T-cell (primary cell): Measurements from ENCODE around the gene TOMM40. TPM values are rescaled to one million over a fixed set of nuclear protein-coding genes. Genes with fewer than 3 reads are reported as not detected.
A peak's percentile ranks its signal among the peaks of the same experiment; 100 is the strongest.

Experiments
- ATAC-seq, 4 experiments: fragments of 200-7000 bp in 3 of 4; fragments of 150-1000 bp in 1 of 4; cut with Tn5 transposase; replicated peaks in 1 of 4; 1 replicate in 3 of 4; 2 replicates in 1 of 4; pipeline ENCODE4 v1.10.0; 2021; ENCODE audit warnings: moderate library complexity in 3 of 4, mild to moderate bottlenecking in 2 of 4, moderate number of reproducible peaks in 1 of 4
- CTCF ChIA-PET, 2 donors: fragments of 300-600 bp; sonication (Branson Sonifier 250); formaldehyde crosslinking; loops; one replicate each; lab custom pipeline; 2022; ENCODE audit warnings: antibody characterized with exemption in 2 of 2; lab: Charles Lee
- POLR2A ChIA-PET, 2 donors: fragments of 300-600 bp; sonication (Branson Sonifier 250); formaldehyde crosslinking; loops; one replicate each; lab custom pipeline; 2022; ENCODE audit warnings: antibody characterized with exemption in 2 of 2; lab: Charles Lee
- DNase-seq, 35 experiments: peaks; one replicate each; pipeline versions ENCODE4 v3.0.0 to v3.0.0-alpha.2; 2013 to 2023
- H3K27ac ChIP-seq: one replicate; pipeline ENCODE4 v1.5.1; 2013; ENCODE audit warnings: low read length
- H3K27me3 ChIP-seq, 2 experiments: replicated peaks in 1 of 2; 1 replicate in 1 of 2; 2 replicates in 1 of 2; pipeline versions ENCODE4 v1.6.1 to v1.7.0; 2013; ENCODE audit warnings: low read length in 1 of 2, mixed read lengths in 1 of 2; ENCODE audit not compliant: control insufficient read depth in 2 of 2, insufficient read depth in 2 of 2; ENCODE audit errors: extremely low read depth in 1 of 2
- H3K36me3 ChIP-seq, 2 donors: 1 replicate in 1 of 2; 2 replicates in 1 of 2; pipeline versions ENCODE4 v1.6.1 to v1.7.0; 2013; ENCODE audit warnings: low read length in 1 of 2; ENCODE audit not compliant: control insufficient read depth in 2 of 2, insufficient read depth in 1 of 2; ENCODE audit errors: extremely low read depth in 1 of 2
- H3K4me1 ChIP-seq, 2 experiments: 1 replicate in 1 of 2; 2 replicates in 1 of 2; pipeline versions ENCODE4 v1.6.1 to v1.7.0; 2013; ENCODE audit warnings: low read length in 2 of 2, mixed read lengths in 1 of 2; ENCODE audit not compliant: insufficient read depth in 2 of 2, control insufficient read depth in 1 of 2; ENCODE audit errors: extremely low read depth in 1 of 2
- H3K4me3 ChIP-seq, 2 donors: 1 replicate in 1 of 2; 2 replicates in 1 of 2; pipeline versions ENCODE4 v1.5.1 to v1.7.0; 2013; ENCODE audit warnings: mild to moderate bottlenecking in 2 of 2, low read length in 1 of 2, moderate library complexity in 1 of 2; ENCODE audit not compliant: control insufficient read depth in 1 of 2; ENCODE audit errors: extremely low read depth in 1 of 2
- H3K9me3 ChIP-seq: 2 replicates; pipeline ENCODE4 v1.7.0; 2013
- H3K27ac Mint-ChIP-seq, 2 donors: one replicate each; pipeline ENCODE4 v1.8.0; 2020 to 2021; ENCODE audit warnings: mild to moderate bottlenecking in 2 of 2, mixed read lengths in 2 of 2
- H3K27me3 Mint-ChIP-seq, 2 donors: one replicate each; pipeline ENCODE4 v1.8.0; 2021 to 2022; ENCODE audit warnings: mixed read lengths in 2 of 2
- H3K36me3 Mint-ChIP-seq: one replicate; pipeline ENCODE4 v1.8.0; 2021; ENCODE audit warnings: mixed read lengths
- H3K4me1 Mint-ChIP-seq, 3 donors: one replicate each; pipeline ENCODE4 v1.8.0; 2020 to 2022; ENCODE audit warnings: mixed read lengths in 3 of 3, mild to moderate bottlenecking in 1 of 3
- H3K4me3 Mint-ChIP-seq, 3 donors: one replicate each; pipeline ENCODE4 v1.8.0; 2020 to 2022; ENCODE audit warnings: mild to moderate bottlenecking in 3 of 3, mixed read lengths in 3 of 3, moderate library complexity in 3 of 3
- H3K9me3 Mint-ChIP-seq, 3 donors: one replicate each; pipeline ENCODE4 v1.8.0; 2020 to 2022; ENCODE audit warnings: mixed read lengths in 3 of 3
- WGBS: methylation state at CpG from one replicate; pipeline ENCODE4 v1.1.5; 2013; ENCODE audit warnings: missing lambda C conversion rate; ENCODE audit not compliant: insufficient coverage; 5-methylcytosine and 5-hydroxymethylcytosine counted together
- total RNA-seq, 35 experiments: library from RNA in 6 of 35; stranded (reverse) in 6 of 35; fragments of 120-200 nt in 1 of 35; gene quantifications; one replicate each; pipeline versions ENCODE4 v1.2.1 to v1.2.4 and lab custom pipeline; 2013 to 2026

The TOMM40 gene
- 10 to 100 TPM; 32.1 to 47.5 (median 41.5) TPM for total RNA-seq
- 19.5 TPM for total RNA-seq (2013)
- total RNA-seq (lab: John Stamatoyannopoulos, UW), result 29.7 to 346 (median 44.5) reads per million in 29 experiments

DNA sequence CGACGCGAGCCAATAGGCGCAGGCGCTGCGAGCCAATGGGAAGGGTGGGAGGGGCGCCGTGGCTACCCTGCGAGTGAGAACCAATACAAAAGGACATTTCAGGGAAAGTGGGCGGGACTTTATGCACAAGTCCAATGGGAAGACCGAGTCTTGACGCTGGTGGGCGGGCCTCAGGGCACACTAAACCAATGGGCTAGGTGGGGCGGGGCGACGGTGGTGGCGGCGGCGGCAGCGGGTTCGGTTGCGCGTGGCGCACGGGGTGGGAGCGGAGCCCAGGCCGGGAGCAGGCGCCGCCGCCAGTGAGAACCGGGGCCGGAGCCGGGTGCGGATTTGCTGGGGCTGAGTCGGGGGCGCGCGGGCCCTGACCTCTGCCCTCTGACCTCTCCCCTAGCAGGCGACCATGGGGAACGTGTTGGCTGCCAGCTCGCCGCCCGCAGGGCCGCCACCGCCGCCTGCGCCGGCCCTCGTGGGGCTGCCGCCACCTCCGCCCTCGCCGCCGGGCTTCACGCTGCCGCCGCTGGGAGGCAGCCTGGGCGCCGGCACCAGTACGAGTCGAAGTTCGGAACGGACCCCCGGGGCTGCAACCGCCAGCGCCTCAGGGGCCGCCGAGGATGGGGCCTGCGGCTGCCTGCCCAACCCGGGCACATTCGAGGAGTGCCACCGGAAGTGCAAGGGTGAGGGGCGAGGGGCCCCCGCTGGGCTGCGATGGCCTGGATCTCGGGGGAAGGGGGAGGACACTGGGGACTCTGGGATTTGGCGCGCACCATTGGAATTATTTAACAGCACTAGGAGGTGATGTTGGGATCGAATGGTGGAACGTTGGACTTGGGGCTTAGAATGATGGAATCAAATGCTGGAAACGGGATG lies at the start of gene TOMM40:
TOMM40 (plus strand) TSS at position 239 of the 867 bp plus-strand sequence; CDS start at position 401, 162 bp downstream.
- Mint-ChIP-seq H3K27me3 (no peaks in the 10 kb centered on the region), H3K4me3 (peak within 1 kb of the TSS; percentile 77 to 88 (median 86)), H3K4me1 (peaks cover 25 to 34% (median 26%) of the 10 kb centered on the region in 3 donors), H3K9me3 (no peaks in the 10 kb centered on the region), H3K27ac (peak within 1 kb of the TSS; percentile 90 to 94), H3K36me3 (peaks cover 25% of the 10 kb centered on the region)
- ChIA-PET POLR2A (no interaction called here), CTCF (interaction anchor here in 1 of 2 donors (1.1 kb wide), 1 partner anchor 287 kb away, joined by 5 read pairs; the partner anchor contains the start of genes BLOC1S3 and TRAPPC6A)
- Histone ChIP-seq H3K9me3 (no peaks in the 10 kb centered on the region), H3K4me1 (peaks cover 11 to 24% of the 10 kb centered on the region in 2 experiments), H3K27ac (peak within 1 kb of the TSS; percentile 98), H3K27me3 (no peaks in the 10 kb centered on the region), H3K36me3 (peaks cover 0 to 33% of the 10 kb centered on the region in 2 donors), H3K4me3 (peak within 1 kb of the TSS; percentile 75 to 79)
- WGBS, result under 1% methylated on average over 78 of the region's 81 CpGs
- DNase-seq (peak in 13 of 35 experiments; percentile 17 to 100 (median 100)), ATAC-seq (no peak)

DNA sequence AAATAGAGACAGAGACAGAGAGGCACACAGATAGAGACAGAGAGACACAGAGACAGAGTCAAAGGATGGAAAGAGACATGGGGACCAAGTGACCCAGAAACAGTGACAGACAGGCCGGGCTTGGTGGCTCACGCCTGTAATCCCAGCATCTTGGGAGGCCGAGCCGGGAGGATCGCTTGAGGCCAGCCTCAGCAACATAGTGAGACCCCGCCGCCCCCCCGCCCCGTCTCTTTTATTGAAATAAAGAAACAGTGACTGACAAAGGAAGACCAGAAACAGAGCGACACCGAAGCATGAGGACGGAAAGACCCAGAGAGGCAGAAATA lies 45.8 kb upstream of the TOMM40 start:
- Mint-ChIP-seq H3K4me1 (peaks cover 34 to 43% (median 36%) of the 10 kb centered on the region in 3 donors), H3K36me3 (no peaks in the 10 kb centered on the region), H3K27ac (no peak overlapping the region), H3K4me3 (peak overlapping the region; percentile 79 to 87 (median 81)), H3K27me3 (peaks cover 11 to 14% of the 10 kb centered on the region in 2 donors), H3K9me3 (no peaks in the 10 kb centered on the region)
- Histone ChIP-seq H3K36me3 (no peaks in the 10 kb centered on the region), H3K27me3 (peaks cover 0 to 36% of the 10 kb centered on the region in 2 experiments), H3K27ac (no peak overlapping the region), H3K4me3 (peak overlapping the region in 1 of 2 donors; percentile 43), H3K4me1 (peaks cover 0 to 50% of the 10 kb centered on the region in 2 experiments), H3K9me3 (no peaks in the 10 kb centered on the region)
- ChIA-PET POLR2A (no interaction called here), CTCF (interaction anchor here in 1 of 2 donors (0.9 to 1.0 kb wide), 3 partner anchors 75 to 214 kb away, joined by 3 to 4 read pairs (median 3); no protein-coding TSS in a partner anchor)
- 3% methylated on average over 5 of the region's 12 CpGs for WGBS
- ATAC-seq (peak in 1 of 4 experiments; percentile 1), DNase-seq (no peak)

DNA sequence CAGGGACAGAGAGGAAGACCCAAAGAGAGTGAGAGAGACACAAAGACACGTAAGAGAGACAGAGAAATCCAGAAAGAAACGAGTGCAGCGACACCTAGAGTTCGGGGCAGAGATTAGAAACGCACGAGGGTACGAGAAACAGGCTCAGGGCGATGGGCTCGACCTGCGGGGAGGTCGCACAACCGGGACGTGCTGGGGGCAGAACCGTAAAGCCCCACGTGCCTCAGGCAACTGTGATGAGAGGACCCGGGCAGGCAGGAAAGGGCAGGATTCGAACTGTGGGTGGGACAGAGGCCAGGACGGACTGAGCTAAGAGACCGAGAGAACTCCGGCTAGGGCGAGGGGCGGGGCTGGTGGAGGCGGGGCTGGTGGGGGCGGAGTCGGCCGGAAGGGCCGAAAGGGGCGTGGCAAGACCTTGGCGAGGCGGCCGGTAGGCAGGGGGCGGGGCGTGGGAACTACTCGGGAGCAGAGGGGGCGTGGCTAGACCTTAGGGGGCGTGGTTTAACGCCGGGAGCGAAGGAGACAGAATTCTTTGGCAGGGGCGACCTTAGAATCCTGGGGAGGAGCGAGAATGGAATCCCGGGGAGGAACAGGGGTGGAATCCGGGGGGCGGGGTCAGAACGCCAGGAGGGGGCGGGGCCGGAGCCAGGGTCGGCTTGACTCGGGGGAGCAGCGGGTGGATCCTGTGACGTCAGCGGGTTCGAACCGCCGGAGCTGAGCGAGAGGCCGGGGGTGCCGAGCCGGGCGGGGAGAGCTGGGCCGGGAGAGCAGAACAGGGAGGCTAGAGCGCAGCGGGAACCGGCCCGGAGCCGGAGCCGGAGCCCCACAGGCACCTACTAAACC lies 45.2 kb upstream of the TOMM40 start, which contains the start of gene NECTIN2:
NECTIN2 (plus strand) TSS at position 686 of the 843 bp plus-strand sequence. CDS start 229 bp downstream, outside the sequence.
- WGBS, result under 1% methylated on average over 62 of the region's 67 CpGs
- POLR2A ChIA-PET, result interaction anchor here in 1 of 2 donors (0.6 kb wide), 1 partner anchor 49 kb away, joined by 4 read pairs; no protein-coding TSS in a partner anchor
- ATAC-seq (peak; percentile 50 to 65 (median 52)), DNase-seq (peak; percentile 32 to 83 (median 60))
- peak within 1 kb of the TSS; percentile 80 to 87 (median 81) for H3K4me3 Mint-ChIP-seq
- peaks cover 0 to 49% of the 10 kb centered on the region in 2 experiments for H3K4me1 ChIP-seq
- H3K9me3 Mint-ChIP-seq, result no peaks in the 10 kb centered on the region
- H3K4me3 ChIP-seq, result peak within 1 kb of the TSS; percentile 43 to 54
- no peaks in the 10 kb centered on the region for H3K36me3 ChIP-seq
- H3K9me3 ChIP-seq, result no peaks in the 10 kb centered on the region
- CTCF ChIA-PET, result interaction anchor here in 1 of 2 donors (0.9 to 1.0 kb wide), 4 partner anchors 61 to 214 kb away, joined by 3 to 4 read pairs (median 4); no protein-coding TSS in a partner anchor
- no peak within 1 kb of the TSS for H3K27ac ChIP-seq
- H3K36me3 Mint-ChIP-seq, result no peaks in the 10 kb centered on the region
- peaks cover 0 to 37% of the 10 kb centered on the region in 2 experiments for H3K27me3 ChIP-seq
- H3K4me1 Mint-ChIP-seq, result peaks cover 34 to 43% (median 36%) of the 10 kb centered on the region in 3 donors
- peak within 1 kb of the TSS in 1 of 2 donors; percentile 53 for H3K27ac Mint-ChIP-seq
- peaks cover 11 to 14% of the 10 kb centered on the region in 2 donors for H3K27me3 Mint-ChIP-seq

DNA sequence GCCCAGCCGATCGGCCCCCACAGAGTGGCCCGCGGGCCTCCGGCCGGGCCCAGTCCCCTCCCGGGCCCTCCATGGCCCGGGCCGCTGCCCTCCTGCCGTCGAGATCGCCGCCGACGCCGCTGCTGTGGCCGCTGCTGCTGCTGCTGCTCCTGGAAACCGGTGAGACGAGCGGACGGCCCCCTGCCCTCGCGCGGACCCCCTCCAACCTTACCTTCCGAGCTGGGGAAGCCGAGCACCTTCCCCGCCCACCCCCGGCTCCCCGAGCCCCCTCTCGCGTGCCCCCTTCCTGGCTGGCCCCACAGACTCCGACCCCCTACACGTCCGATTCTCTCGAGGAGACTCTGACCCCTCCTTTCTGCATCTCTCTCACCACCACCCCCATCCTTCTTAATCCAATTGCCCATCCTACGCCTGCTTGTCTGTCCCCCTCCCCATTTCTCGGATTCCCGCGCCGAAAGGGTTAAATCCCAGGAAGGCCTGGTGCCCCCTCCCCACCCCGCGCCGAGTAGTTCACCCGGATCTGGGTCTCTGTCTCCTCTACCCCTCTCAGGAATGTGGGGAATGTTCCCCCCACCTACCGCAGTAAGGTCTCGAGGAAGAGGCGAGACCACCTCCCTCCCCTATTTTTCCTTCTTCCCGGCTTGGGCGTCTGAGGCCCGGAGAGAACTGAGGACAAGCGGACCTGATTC lies 44.5 kb upstream of the TOMM40 start:
- Histone ChIP-seq H3K27ac (no peak overlapping the region), H3K4me3 (peak overlapping the region; percentile 43 to 54), H3K9me3 (no peaks in the 10 kb centered on the region), H3K36me3 (no peaks in the 10 kb centered on the region), H3K4me1 (peaks cover 0 to 41% of the 10 kb centered on the region in 2 experiments), H3K27me3 (peaks cover 0 to 45% of the 10 kb centered on the region in 2 experiments)
- Mint-ChIP-seq H3K36me3 (no peaks in the 10 kb centered on the region), H3K27me3 (peaks cover 11 to 14% of the 10 kb centered on the region in 2 donors), H3K4me3 (peak overlapping the region; percentile 80 to 87 (median 81)), H3K27ac (peak overlapping the region in 1 of 2 donors; percentile 39), H3K9me3 (no peaks in the 10 kb centered on the region), H3K4me1 (peaks cover 27 to 43% (median 31%) of the 10 kb centered on the region in 3 donors)
- DNase-seq, result no peak
- ATAC-seq, result no peak
- ChIA-PET POLR2A (no interaction called here), CTCF (interaction anchor here in 1 of 2 donors (0.9 kb wide), 1 partner anchor 62 kb away, joined by 4 read pairs; no protein-coding TSS in a partner anchor)
- WGBS, result under 1% methylated on average over 31 of the region's 51 CpGs

DNA sequence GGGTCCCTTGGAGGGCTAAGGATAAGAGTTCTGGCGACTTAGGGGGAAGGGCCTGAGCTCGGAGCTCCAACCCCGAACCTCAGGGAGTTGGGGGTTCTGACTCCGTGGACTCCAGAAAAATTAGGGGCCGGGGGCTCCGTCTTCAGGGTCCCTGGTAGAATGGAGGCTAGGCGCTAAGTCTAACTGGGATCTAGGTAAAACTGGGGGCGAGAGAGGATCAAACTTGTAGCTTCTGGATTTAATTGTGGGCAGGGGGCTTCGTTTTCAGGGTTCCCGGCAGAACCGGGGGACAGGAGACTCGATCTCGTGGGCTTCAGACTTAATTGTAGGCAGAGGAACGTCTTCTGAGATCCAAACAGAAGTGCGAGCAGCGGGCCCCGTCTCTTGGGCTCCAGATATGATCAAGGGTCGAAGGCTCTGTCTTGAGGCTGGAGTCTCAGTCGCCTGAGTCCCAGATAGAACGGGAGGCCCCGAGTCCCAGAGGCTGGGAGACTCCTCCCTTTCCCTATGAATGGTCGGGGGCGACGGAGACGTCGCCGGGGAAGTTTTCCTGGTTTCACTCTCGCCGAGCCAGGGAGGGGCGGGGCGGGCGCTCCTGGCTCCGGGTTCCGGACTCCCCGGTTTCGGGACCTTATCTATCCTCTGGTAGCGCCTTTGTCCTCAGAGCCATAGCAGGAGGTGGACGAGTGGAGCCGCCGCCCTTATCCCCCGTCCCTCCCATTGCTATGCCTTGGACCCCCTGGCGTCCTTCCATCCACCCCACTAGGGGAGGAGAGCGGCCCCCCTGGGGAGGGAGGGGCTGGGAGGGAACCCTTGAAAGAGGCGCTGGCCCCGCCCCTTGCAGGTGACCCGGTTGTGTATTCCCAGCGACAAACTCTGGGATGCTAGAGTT lies 43.7 kb upstream of the TOMM40 start:
- no peak for ATAC-seq
- Mint-ChIP-seq H3K27ac (peak overlapping the region in 1 of 2 donors; percentile 39), H3K9me3 (no peaks in the 10 kb centered on the region), H3K27me3 (peaks cover 11 to 14% of the 10 kb centered on the region in 2 donors), H3K4me3 (peak overlapping the region; percentile 69 to 87 (median 80)), H3K36me3 (no peaks in the 10 kb centered on the region), H3K4me1 (peaks cover 27 to 43% (median 29%) of the 10 kb centered on the region in 3 donors)
- peak in 2 of 35 experiments; percentile 4 to 32 for DNase-seq
- ChIA-PET CTCF (interaction anchor here in 1 of 2 donors (0.6 to 0.7 kb wide), 2 partner anchors 43 to 82 kb away, joined by 3 read pairs; no protein-coding TSS in a partner anchor), POLR2A (no interaction called here)
- peaks cover 0 to 52% of the 10 kb centered on the region in 2 experiments for H3K27me3 ChIP-seq
- H3K36me3 ChIP-seq, result no peaks in the 10 kb centered on the region
- H3K27ac ChIP-seq, result no peak overlapping the region
- H3K4me3 ChIP-seq, result peak overlapping the region; percentile 24 to 42
- 4% methylated on average over 32 of the region's 47 CpGs for WGBS
- H3K9me3 ChIP-seq, result no peaks in the 10 kb centered on the region
- H3K4me1 ChIP-seq, result peaks cover 0 to 39% of the 10 kb centered on the region in 2 experiments
